Suprapubic skin (tissue), 4 donors: Measurements from ENCODE around the gene NEU1. TPM values are rescaled to one million over a fixed set of nuclear protein-coding genes. Genes with fewer than 3 reads are reported as not detected.
"Not testable (repeated sequence)": the region's sequence is repeated elsewhere in the genome, so short reads cannot be mapped to it uniquely, and the experiment has no call there.

Experiments
- DNase-seq, 2 donors: peaks; one replicate each; pipeline ENCODE4 v3.0.0-alpha.2; 2019; ENCODE audit warnings: low spot score in 2 of 2
- H3K27ac ChIP-seq: fragments of 200-600 bp; sonication (generic); one replicate; pipeline ENCODE4 v1.5.1; 2019
- H3K27me3 ChIP-seq: fragments of 200-600 bp; sonication (generic); one replicate; pipeline ENCODE4 v1.5.1; 2019
- H3K36me3 ChIP-seq: fragments of 200-600 bp; sonication (generic); one replicate; pipeline ENCODE4 v1.5.1; 2019
- H3K4me1 ChIP-seq: fragments of 200-600 bp; sonication (generic); one replicate; pipeline ENCODE4 v1.5.1; 2019
- H3K4me3 ChIP-seq: fragments of 200-600 bp; sonication (generic); one replicate; pipeline ENCODE4 v1.5.1; 2019; ENCODE audit warnings: mild to moderate bottlenecking
- H3K9me3 ChIP-seq: fragments of 200-600 bp; sonication (generic); one replicate; pipeline ENCODE4 v1.5.1; 2019
- EP300 ChIP-seq: sonication (generic); formaldehyde crosslinking; IDR thresholded peaks from one replicate; pipeline ENCODE4 v1.6.1; 2017; ENCODE audit warnings: antibody characterized with exemption
- POLR2A ChIP-seq, 2 donors: fragments of 450-650 bp; IDR thresholded peaks; one replicate each; pipeline ENCODE4 v1.6.1; 2017; ENCODE audit warnings: antibody characterized with exemption in 2 of 2, mild to moderate bottlenecking in 2 of 2, moderate library complexity in 2 of 2
- POLR2AphosphoS5 ChIP-seq, 3 donors: sonication (generic); formaldehyde crosslinking; IDR thresholded peaks; one replicate each; pipeline ENCODE4 v1.6.1; 2017; ENCODE audit warnings: antibody characterized with exemption in 3 of 3
- WGBS: methylation state at CpG from one replicate; pipeline ENCODE4 v1.1.5; 2018; 5-methylcytosine and 5-hydroxymethylcytosine counted together
- total RNA-seq, 4 donors: library from RNA; depleted of rRNA; stranded (reverse); fragments of >200 nt; gene quantifications; one replicate each; pipeline ENCODE4 v1.1.0, GENCODE V29; 2016
- TF ChIP-seq, protein P1 (sequence below), 2 donors: fragments of 200-600 bp in 1 of 2; fragments of 450-650 bp in 1 of 2; sonication (generic) in 1 of 2; IDR thresholded peaks; one replicate each; pipeline ENCODE4 v1.5.1; 2016 to 2019; ENCODE audit warnings: antibody characterized with exemption in 2 of 2, mild to moderate bottlenecking in 1 of 2, moderate library complexity in 1 of 2

Gene NEU1
- total RNA-seq, 4 donors from 2014 or later: 22.2 to 42.7 (median 39.8) TPM

DNA sequence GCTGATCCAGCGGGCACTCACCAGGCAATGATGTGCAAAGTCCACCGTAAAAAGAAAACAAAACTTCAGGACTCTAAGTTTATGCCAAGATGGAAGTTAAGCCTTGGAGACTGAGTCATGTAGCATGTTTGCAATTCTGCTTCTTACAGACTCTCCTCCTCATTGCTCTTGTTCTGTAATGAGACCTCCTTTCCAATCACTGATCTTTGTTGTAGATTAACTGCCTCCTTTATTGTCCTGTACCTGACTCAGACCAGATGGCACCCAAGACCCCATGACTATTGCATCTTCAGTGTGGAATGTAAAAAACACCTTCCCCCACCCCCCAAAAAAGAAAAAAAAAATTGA, 11.2 kb downstream of the NEU1 start:
- Histone ChIP-seq H3K27me3 (no peaks in the 10 kb centered on the region), H3K4me3 (no peak overlapping the region), H3K27ac (no peak overlapping the region), H3K36me3 (no peaks in the 10 kb centered on the region), H3K9me3 (no peaks in the 10 kb centered on the region), H3K4me1 (no peaks in the 10 kb centered on the region)
- DNase-seq: no peak
- WGBS: 79% methylated on average over 2 of the region's 2 CpGs
- no peak for TF ChIP-seq POLR2AphosphoS5 (IDR thresholded peaks at IDR 0.05)
- no peak for TF ChIP-seq POLR2A (IDR thresholded peaks at IDR 0.05)
- TF ChIP-seq, protein P1, sequence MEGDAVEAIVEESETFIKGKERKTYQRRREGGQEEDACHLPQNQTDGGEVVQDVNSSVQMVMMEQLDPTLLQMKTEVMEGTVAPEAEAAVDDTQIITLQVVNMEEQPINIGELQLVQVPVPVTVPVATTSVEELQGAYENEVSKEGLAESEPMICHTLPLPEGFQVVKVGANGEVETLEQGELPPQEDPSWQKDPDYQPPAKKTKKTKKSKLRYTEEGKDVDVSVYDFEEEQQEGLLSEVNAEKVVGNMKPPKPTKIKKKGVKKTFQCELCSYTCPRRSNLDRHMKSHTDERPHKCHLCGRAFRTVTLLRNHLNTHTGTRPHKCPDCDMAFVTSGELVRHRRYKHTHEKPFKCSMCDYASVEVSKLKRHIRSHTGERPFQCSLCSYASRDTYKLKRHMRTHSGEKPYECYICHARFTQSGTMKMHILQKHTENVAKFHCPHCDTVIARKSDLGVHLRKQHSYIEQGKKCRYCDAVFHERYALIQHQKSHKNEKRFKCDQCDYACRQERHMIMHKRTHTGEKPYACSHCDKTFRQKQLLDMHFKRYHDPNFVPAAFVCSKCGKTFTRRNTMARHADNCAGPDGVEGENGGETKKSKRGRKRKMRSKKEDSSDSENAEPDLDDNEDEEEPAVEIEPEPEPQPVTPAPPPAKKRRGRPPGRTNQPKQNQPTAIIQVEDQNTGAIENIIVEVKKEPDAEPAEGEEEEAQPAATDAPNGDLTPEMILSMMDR (IDR thresholded peaks at IDR 0.05): no peak
- no peak for TF ChIP-seq EP300

DNA sequence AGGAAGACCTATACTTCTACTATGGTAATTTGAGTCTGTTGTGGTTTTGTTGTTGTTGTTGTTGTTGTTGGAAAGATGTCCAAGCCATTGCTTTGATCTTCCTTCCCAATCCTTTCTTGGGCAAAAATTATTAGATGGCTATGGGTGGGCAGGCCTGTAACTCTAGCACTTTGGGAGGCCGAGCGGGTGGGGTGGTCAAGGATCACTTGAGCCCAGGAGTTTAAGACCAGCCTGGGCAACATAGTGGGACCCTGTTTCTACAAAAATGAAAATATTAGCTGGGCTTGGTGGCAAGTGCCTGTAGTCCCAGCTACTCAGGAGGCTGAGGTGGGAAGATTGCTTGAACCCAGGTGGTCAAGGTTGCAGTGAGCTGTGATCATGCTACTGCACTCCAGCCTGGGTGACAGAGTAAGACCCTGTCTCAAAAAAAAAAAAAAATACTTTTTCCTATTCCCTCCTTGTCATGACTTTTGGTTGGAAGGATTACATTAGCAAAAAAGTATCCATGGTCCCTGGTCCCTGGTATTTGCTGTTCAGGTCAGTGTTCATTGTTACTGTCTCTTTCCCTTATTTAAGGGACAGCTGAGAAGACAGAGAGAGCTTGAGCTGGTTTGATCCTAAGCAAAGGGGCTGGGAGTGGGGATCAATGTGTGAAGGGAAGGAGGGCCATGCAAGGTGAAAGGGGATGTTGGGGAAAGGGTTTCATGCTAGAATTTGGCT, 11.7 kb downstream of the NEU1 start:
- H3K27me3 ChIP-seq: no peaks in the 10 kb centered on the region
- no peak overlapping the region for H3K4me3 ChIP-seq
- no peak for DNase-seq
- WGBS: 86% methylated on average over 2 of the region's 2 CpGs
- no peaks in the 10 kb centered on the region for H3K9me3 ChIP-seq
- H3K4me1 ChIP-seq: no peaks in the 10 kb centered on the region
- TF ChIP-seq, protein P1 (IDR thresholded peaks at IDR 0.05): no peak
- TF ChIP-seq POLR2A (IDR thresholded peaks at IDR 0.05) (no peak), EP300 (no peak), POLR2AphosphoS5 (IDR thresholded peaks at IDR 0.05) (no peak)
- no peaks in the 10 kb centered on the region for H3K36me3 ChIP-seq
- H3K27ac ChIP-seq: no peak overlapping the region

DNA sequence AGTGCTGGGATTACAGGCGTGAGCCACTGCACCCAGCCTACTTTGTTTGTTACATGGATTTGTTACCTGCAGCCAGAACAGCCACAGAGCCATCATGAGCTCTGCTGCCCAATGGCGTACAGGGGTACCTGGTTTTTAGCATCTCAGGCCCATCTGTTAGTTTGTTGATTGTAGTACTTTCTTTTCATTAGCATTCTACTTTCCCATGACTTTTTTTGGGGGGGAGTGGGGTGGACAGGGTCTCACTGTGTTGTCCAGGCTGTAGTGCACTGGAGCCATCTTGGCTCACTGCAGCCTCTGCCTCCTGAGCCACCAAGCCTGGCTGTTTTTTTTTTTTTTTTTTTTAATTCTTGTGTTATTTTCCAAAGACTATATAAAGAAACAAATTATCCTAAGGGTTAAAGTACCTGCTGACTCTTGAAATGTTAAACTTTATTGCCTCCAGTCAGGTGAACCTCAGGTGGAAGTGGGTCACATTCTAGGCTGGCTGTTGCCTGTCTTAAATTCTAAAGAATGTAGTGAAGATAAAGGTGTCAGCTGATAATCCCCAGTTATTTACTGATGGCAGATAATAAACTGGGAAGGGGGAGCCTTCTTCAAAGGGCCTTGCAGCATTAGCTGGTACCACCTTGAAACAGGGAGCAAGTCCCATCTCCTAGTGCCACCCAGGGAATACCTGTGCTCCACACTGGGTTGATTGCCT, 15.2 kb downstream of the NEU1 start:
- TF ChIP-seq POLR2A (IDR thresholded peaks at IDR 0.05): no peak
- no peak for TF ChIP-seq EP300
- TF ChIP-seq, protein P1 (IDR thresholded peaks at IDR 0.05): no peak
- no peak for TF ChIP-seq POLR2AphosphoS5 (IDR thresholded peaks at IDR 0.05)
- no peak overlapping the region for H3K27ac ChIP-seq
- H3K36me3 ChIP-seq: no peaks in the 10 kb centered on the region
- H3K9me3 ChIP-seq: no peaks in the 10 kb centered on the region
- 73% methylated on average over 2 of the region's 2 CpGs for WGBS
- no peaks in the 10 kb centered on the region for H3K27me3 ChIP-seq
- DNase-seq: no peak
- no peaks in the 10 kb centered on the region for H3K4me1 ChIP-seq
- no peak overlapping the region for H3K4me3 ChIP-seq

DNA sequence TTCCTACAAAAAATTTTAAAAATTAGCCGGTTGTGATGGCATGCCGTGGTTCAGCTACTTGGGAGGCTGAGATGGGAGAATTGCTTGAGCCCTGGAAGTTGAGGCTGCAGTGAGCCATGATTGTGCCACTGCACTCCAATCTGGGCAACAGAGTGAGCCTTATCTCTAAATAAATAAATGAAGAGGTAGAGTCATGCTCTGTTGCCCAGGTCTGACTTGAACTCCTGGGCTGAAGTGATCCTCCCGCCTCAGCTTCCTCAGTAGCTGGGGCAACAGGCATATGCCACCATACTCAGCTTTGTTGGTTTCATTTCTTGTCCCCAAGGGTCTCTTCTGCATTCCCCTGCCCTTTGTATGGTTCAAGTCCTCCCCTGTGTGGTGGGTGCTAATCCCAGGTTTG, 18.1 kb downstream of the NEU1 start:
- no peak for DNase-seq
- Histone ChIP-seq H3K27me3 (no peaks in the 10 kb centered on the region), H3K36me3 (peaks cover 16% of the 10 kb centered on the region), H3K9me3 (no peaks in the 10 kb centered on the region), H3K4me3 (no peak overlapping the region), H3K27ac (no peak overlapping the region), H3K4me1 (no peaks in the 10 kb centered on the region)
- WGBS: 98% methylated on average over 3 of the region's 3 CpGs
- TF ChIP-seq EP300 (no peak), POLR2AphosphoS5 (IDR thresholded peaks at IDR 0.05) (no peak), POLR2A (IDR thresholded peaks at IDR 0.05) (no peak)
- TF ChIP-seq, protein P1 (IDR thresholded peaks at IDR 0.05): no peak

DNA sequence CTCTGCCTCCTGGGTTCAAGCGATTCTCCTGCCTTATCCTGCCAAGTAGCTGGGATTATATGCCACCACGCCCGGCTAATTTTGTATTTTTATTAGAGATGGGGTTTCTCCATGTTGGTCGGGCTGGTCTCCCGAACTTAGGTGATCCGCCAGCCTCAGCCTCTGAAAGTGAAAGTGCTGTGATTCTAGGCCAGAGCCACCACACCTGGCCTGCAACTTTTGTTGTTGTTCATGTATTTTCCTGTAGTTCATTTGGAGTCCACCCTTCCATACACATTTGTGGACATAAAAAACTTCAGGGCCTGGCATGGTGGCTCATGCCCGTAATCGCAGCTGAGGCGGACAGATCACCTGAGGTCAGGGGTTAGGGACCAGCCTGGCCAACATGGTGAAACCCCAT, 20.6 kb downstream of the NEU1 start:
- WGBS: 73% methylated on average over 9 of the region's 9 CpGs
- no peak for DNase-seq
- TF ChIP-seq POLR2AphosphoS5 (IDR thresholded peaks at IDR 0.05): no peak
- TF ChIP-seq, protein P1 (IDR thresholded peaks at IDR 0.05): no peak
- H3K4me1 ChIP-seq: peaks cover 18% of the 10 kb centered on the region
- no peaks in the 10 kb centered on the region for H3K27me3 ChIP-seq
- H3K4me3 ChIP-seq: no peak overlapping the region
- no peak overlapping the region for H3K27ac ChIP-seq
- peaks cover 40% of the 10 kb centered on the region for H3K36me3 ChIP-seq
- H3K9me3 ChIP-seq: no peaks in the 10 kb centered on the region

- not testable (repeated sequence) for H3K4me3 ChIP-seq, DNase-seq, H3K27me3 ChIP-seq, H3K9me3 ChIP-seq, H3K27ac ChIP-seq
- Histone ChIP-seq H3K4me1 (peaks cover 38% of the 10 kb centered on the region), H3K36me3 (peaks cover 41% of the 10 kb centered on the region)
- WGBS: 82% methylated on average over 8 of the region's 8 CpGs
Measured at GRCh38 chr6:31839779-31840126, 22.9 kb downstream of the NEU1 start.
